ENCODE measurements around the gene ANK3.

- no peak for TF ChIP-seq CTCF (IDR thresholded peaks at IDR 0.05; ENCODE audit: low read length)
- no peak for TF ChIP-seq EZH2 (optimal IDR thresholded peaks at IDR 0.05; ENCODE audit: low read depth, low read length)
These were observed 75.4 kb downstream of the ANK3 start for GRCh38 chr10:60314069-60314940.

All from MM.1S (cell line).